Adrenal gland (tissue), 5 donors: ENCODE data around the gene CFH.

Experiments used
- CTCF ChIP-seq, 6 experiments: fragments of 450-650 bp in 4 of 6; fragments of 200-600 bp in 2 of 6; sonication (generic) in 1 of 6; IDR thresholded peaks; 1 replicate in 5 of 6; 2 replicates in 1 of 6; pipeline versions ENCODE4 v1.5.1 to v1.8.0; 2016 to 2021; ENCODE audit warnings: antibody characterized with exemption in 6 of 6, mild to moderate bottlenecking in 2 of 6, moderate library complexity in 1 of 6
- POLR2A ChIP-seq, 2 donors: fragments of 450-650 bp; IDR thresholded peaks; one replicate each; pipeline ENCODE4 v1.6.1; 2017; ENCODE audit warnings: antibody characterized with exemption in 2 of 2, mild to moderate bottlenecking in 2 of 2, moderate library complexity in 1 of 2
- donor health status: DM: no; HTN: no; CAD: no.

DNA sequence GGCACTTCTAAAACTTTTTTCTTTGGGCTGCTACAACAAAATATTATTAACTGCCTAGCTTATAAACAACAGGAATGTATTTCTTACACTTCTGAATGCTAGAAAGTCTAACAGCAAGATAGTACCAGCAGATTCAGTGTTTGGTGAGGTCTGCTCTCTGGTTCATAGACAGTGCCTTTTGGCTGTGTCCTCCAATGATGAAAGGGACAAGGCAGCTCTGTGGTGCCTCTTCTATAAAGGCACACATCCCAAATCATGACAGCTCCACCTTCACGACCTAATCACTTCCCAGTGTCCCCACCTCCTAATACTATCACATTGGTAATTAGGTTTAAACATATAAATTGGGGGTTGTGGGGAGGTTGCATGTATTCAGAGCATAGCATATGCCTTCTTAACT is 9.5 kb downstream of the CFH start:
- TF ChIP-seq CTCF (IDR thresholded peaks at IDR 0.05) (no peak), POLR2A (IDR thresholded peaks at IDR 0.05) (no peak)
